ENCODE results near the gene XXYLT1.
A peak's percentile ranks its signal among the peaks of the same experiment; 100 is the strongest.

The XXYLT1 gene

GRCh38 chr3:195150181-195151118, 120.5 kb downstream of the XXYLT1 start:
- Histone ChIP-seq H4K20me1 (ENCODE audit: control insufficient read depth, insufficient read depth, low read depth, low read length) (no peaks in the 10 kb centered on the region), H3K27ac (ENCODE audit: low read depth, low read length) (peak overlapping the region; percentile 83), H3K9me3 (ENCODE audit: control insufficient read depth, insufficient read depth, low read length) (no peaks in the 10 kb centered on the region), H3K4me2 (ENCODE audit: low read length) (peak overlapping the region; percentile 75), H3F3A (ENCODE audit: control insufficient read depth, insufficient read depth) (peaks cover 37% of the 10 kb centered on the region), H3K36me3 (ENCODE audit: control insufficient read depth, low read length) (peaks cover 8% of the 10 kb centered on the region; the same call in 1 of the 2 replicates), H3K9me2 (replicated peaks; ENCODE audit: control insufficient read depth, low read length) (no peaks in the 10 kb centered on the region), H3K4me3 (ENCODE audit: low read length) (peak overlapping the region; percentile 61), H3K4me1 (ENCODE audit: control insufficient read depth, low read length) (peaks cover 88% of the 10 kb centered on the region), H3K79me2 (ENCODE audit: control insufficient read depth, low read length) (peaks cover 23% of the 10 kb centered on the region), H3K27me3 (ENCODE audit: control insufficient read depth, low read length) (no peaks in the 10 kb centered on the region)
- TF ChIP-seq, protein P1, sequence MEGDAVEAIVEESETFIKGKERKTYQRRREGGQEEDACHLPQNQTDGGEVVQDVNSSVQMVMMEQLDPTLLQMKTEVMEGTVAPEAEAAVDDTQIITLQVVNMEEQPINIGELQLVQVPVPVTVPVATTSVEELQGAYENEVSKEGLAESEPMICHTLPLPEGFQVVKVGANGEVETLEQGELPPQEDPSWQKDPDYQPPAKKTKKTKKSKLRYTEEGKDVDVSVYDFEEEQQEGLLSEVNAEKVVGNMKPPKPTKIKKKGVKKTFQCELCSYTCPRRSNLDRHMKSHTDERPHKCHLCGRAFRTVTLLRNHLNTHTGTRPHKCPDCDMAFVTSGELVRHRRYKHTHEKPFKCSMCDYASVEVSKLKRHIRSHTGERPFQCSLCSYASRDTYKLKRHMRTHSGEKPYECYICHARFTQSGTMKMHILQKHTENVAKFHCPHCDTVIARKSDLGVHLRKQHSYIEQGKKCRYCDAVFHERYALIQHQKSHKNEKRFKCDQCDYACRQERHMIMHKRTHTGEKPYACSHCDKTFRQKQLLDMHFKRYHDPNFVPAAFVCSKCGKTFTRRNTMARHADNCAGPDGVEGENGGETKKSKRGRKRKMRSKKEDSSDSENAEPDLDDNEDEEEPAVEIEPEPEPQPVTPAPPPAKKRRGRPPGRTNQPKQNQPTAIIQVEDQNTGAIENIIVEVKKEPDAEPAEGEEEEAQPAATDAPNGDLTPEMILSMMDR (IDR thresholded peaks at IDR 0.05; ENCODE audit: low read depth, low read length, poor library complexity, severe bottlenecking), result no peak
- no peak for TF ChIP-seq EZH2phosphoT487 (IDR thresholded peaks at IDR 0.05; ENCODE audit: borderline replicate concordance, low read length)

DNA sequence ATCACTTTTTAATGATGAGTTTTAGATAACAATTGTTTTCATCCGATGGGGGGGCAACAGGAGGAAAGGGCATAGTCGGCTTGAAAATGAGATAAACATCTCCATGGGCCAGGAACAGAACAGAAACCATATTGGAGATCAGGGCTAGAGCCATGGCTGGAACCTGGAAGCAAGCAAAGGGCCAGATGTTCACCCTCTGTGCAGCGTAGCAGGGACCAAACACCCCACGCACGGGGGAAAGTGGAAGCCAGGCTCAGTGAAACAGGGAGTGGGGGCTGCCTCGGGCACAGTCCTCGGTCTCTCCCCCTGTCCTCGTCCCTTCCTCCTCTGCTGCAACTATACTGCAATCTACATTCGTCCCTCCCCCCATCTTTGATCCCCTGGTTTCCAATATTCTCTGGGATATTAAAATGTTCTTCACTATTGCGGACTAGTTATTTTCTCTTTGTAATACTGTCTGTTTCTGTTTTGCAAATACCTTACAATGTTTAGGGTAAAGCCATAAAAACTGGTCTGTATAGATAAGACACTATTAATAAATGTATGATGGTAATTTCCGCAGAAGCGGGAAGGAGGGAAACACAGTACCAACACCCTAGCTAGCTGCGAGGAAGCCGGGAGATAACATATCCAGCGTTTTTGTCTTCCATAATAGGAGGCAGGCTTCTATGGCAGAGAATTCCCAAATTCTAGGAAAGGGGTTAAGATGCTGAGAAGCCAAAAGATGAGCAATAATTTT, 121.5 kb downstream of the XXYLT1 start:
- Histone ChIP-seq H4K20me1 (ENCODE audit: control insufficient read depth, insufficient read depth, low read depth, low read length) (no peaks in the 10 kb centered on the region), H3K27me3 (ENCODE audit: control insufficient read depth, low read length) (no peaks in the 10 kb centered on the region), H3K4me2 (ENCODE audit: low read length) (peak overlapping the region; percentile 75), H3K27ac (ENCODE audit: low read depth, low read length) (peak overlapping the region; percentile 83), H3K4me3 (ENCODE audit: low read length) (peak overlapping the region; percentile 61), H3F3A (ENCODE audit: control insufficient read depth, insufficient read depth) (peaks cover 29% of the 10 kb centered on the region), H3K79me2 (ENCODE audit: control insufficient read depth, low read length) (peaks cover 23% of the 10 kb centered on the region), H3K4me1 (ENCODE audit: control insufficient read depth, low read length) (peaks cover 85% of the 10 kb centered on the region), H3K36me3 (ENCODE audit: control insufficient read depth, low read length) (peaks cover 5% of the 10 kb centered on the region; the same call in 1 of the 2 replicates), H3K9me3 (ENCODE audit: control insufficient read depth, insufficient read depth, low read length) (no peaks in the 10 kb centered on the region), H3K9me2 (replicated peaks; ENCODE audit: control insufficient read depth, low read length) (no peaks in the 10 kb centered on the region)
- TF ChIP-seq, protein P1 (IDR thresholded peaks at IDR 0.05; ENCODE audit: low read depth, low read length, poor library complexity, severe bottlenecking), result no peak
- no peak for TF ChIP-seq EZH2phosphoT487 (IDR thresholded peaks at IDR 0.05; ENCODE audit: borderline replicate concordance, low read length)

GRCh38 chr3:195148549-195148948, 122.4 kb downstream of the XXYLT1 start:
- Histone ChIP-seq H3K9me2 (replicated peaks; ENCODE audit: control insufficient read depth, low read length) (no peaks in the 10 kb centered on the region), H3K9me3 (ENCODE audit: control insufficient read depth, insufficient read depth, low read length) (no peaks in the 10 kb centered on the region), H3K4me3 (ENCODE audit: low read length) (peak overlapping the region; percentile 61)

More at GRCh38 chr3:195148549-195148948, 122.4 kb downstream of the XXYLT1 start:
- no peak for TF ChIP-seq EZH2phosphoT487 (IDR thresholded peaks at IDR 0.05; ENCODE audit: borderline replicate concordance, low read length)
- TF ChIP-seq, protein P1 (IDR thresholded peaks at IDR 0.05; ENCODE audit: low read depth, low read length, poor library complexity, severe bottlenecking), result no peak
- H4K20me1 ChIP-seq (ENCODE audit: control insufficient read depth, insufficient read depth, low read depth, low read length), result no peaks in the 10 kb centered on the region
- H3F3A ChIP-seq (ENCODE audit: control insufficient read depth, insufficient read depth), result peaks cover 26% of the 10 kb centered on the region
- H3K4me2 ChIP-seq (ENCODE audit: low read length), result peak overlapping the region; percentile 75
- H3K4me1 ChIP-seq (ENCODE audit: control insufficient read depth, low read length), result peaks cover 79% of the 10 kb centered on the region
- no peaks in the 10 kb centered on the region for H3K27me3 ChIP-seq (ENCODE audit: control insufficient read depth, low read length)
- H3K79me2 ChIP-seq (ENCODE audit: control insufficient read depth, low read length), result peaks cover 18% of the 10 kb centered on the region
- no peaks in the 10 kb centered on the region for H3K36me3 ChIP-seq (ENCODE audit: control insufficient read depth, low read length)
- H3K27ac ChIP-seq (ENCODE audit: low read depth, low read length), result peak overlapping the region; percentile 83

Measured in DOHH2 (cell line).